SK-N-MC (cell line): ENCODE results near the gene STK32B.

ENCODE experiments used
- EZH2 ChIP-seq: fragments of 200-600 bp; sonication (generic); IDR thresholded peaks from one replicate; pipeline ENCODE4 v1.6.1; 2017; ENCODE audit warnings: antibody characterized with exemption
- FOXP2 ChIP-seq: optimal IDR thresholded peaks from 2 replicates; pipeline ENCODE3; 2011; ENCODE audit warnings: mild to moderate bottlenecking, moderate library complexity; ENCODE audit not compliant: insufficient read depth; ENCODE audit errors: extremely low read length, control extremely low read depth
- POLR2AphosphoS5 ChIP-seq: IDR thresholded peaks from 2 replicates; pipeline ENCODE4 v1.6.1; 2012; ENCODE audit warnings: mild to moderate bottlenecking, low read depth, low read length, borderline replicate concordance

GRCh38 chr4:5168891-5169290 lies 117.6 kb downstream of the STK32B start:
- no peak for TF ChIP-seq POLR2AphosphoS5
- TF ChIP-seq EZH2: no peak
- no peak for TF ChIP-seq FOXP2
